NCI-H1417 (cell line): Measurements from ENCODE around the gene SORCS2.

Experiments
- DNase-seq, 3 experiments: peaks; one replicate each; lab custom pipeline; 2025; lab: John Stamatoyannopoulos, UW

Gene SORCS2

DNA sequence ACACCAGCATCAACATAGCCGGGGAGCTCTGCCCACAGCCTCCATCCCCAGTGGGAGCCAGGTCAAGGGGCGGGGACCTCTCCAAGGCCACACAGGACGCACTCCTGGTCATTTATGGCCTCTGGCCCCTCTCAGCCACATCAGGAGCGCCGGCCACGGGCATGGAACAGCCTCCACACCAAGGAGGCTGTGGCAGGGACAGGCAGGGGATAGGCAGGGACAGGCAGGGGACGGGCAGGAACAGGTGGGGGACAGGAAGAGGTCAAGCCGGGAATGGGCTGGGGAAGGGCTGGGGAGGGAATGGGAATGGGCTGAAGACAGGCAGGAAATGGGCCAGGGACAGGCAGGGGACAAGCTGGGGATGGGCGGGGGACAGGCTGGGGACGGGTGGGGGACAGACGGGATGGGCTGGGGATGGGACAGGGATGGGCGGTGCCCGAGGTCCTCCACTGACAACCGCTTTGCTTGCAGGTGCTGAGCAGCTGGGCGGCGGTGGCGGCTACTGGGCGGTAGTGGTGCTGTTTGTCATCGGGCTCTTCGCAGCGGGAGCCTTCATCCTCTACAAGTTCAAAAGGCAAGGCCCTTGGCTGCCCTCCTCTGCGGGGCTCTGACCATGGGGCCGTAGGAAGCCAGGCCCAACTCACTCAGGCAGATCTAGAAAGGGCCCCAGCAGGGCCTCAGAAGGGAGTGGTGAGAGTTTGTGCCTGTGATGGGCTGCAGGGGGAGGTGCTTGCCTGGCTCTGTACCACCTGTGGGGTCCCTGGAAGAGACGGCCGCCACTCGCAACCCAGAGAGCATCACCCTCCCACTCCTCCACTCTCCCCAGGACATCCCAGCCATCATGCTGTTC, 541.7 kb downstream of the SORCS2 start:
- no peak for DNase-seq

DNA sequence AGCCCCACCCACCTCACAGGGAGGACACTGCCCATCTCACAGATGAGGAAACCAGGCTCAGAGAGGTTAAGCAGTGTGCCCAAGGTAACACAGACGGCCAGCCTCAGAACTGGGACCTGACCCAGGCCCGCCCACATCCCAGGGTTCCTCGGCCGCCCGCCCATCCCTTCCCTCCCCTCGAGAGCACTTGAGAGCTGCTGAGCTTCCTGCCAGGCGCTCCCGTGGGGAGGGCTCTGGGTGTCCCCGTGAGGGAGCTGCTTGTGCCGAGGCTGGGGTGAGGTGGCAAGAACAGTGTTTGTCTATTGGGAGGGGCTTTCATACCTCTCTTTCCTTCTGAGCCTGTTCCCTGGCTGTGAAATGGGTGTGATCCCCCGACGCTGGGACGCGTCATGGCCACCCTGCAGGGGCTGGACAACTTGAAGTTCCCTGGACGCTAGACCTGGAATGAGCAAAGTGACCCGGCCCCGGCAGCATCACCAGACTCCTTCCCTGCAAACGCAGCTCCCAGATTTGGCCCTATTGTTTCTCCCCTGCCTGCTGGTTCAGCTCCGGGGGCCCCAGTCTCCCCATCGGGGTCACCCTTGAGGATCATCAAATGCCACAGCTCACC, 542.4 kb downstream of the SORCS2 start:
- DNase-seq: no peak

DNA sequence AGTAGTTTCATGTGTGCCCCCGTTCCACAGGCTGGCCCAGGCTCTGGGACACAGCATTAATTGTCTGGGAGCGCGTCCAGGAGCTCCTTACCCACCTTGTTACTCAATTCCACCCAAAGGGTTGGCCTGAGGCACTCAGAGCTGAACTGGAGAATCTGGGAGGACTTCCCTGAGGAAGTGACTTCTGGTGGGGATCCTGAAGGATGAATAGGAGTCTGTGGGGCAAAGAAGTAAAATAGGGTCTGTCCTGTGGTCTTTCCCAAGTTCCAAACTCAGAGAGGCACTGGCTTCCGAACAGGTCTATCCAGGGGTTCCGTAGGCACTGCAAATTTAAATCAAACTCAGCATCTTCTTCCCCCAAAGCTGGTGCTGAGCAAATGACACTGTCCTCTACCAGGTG, 543.1 kb downstream of the SORCS2 start:
- no peak for DNase-seq

GRCh38 chr4:7735961-7736360, 543.6 kb downstream of the SORCS2 start:
- no peak for DNase-seq

- DNase-seq: no peak
Observed at GRCh38 chr4:7736436-7737267, 544.3 kb downstream of the SORCS2 start.

DNA sequence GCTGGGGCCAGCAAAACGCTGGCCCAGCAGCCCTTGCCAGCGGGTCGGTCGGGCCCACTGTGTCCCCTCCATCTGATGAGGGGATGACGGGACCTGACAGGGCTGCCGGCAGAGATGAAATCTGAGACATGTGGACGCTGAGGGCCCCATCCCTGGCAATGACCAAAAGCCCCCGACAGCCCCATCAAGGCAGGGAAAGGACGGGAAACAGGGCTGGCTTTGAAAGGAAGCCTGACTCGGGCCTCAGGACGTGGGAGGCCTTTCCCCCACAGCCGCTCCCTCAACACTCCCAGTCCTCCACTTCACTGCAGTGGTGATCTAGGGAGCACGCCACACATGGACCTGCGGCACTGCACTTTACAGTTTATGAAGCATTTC, 544.9 kb downstream of the SORCS2 start:
- no peak for DNase-seq

GRCh38 chr4:7737752-7738457, 545.6 kb downstream of the SORCS2 start:
- DNase-seq: no peak

- DNase-seq: no peak
Observed at GRCh38 chr4:7738458-7739076, 546.2 kb downstream of the SORCS2 start.

DNA sequence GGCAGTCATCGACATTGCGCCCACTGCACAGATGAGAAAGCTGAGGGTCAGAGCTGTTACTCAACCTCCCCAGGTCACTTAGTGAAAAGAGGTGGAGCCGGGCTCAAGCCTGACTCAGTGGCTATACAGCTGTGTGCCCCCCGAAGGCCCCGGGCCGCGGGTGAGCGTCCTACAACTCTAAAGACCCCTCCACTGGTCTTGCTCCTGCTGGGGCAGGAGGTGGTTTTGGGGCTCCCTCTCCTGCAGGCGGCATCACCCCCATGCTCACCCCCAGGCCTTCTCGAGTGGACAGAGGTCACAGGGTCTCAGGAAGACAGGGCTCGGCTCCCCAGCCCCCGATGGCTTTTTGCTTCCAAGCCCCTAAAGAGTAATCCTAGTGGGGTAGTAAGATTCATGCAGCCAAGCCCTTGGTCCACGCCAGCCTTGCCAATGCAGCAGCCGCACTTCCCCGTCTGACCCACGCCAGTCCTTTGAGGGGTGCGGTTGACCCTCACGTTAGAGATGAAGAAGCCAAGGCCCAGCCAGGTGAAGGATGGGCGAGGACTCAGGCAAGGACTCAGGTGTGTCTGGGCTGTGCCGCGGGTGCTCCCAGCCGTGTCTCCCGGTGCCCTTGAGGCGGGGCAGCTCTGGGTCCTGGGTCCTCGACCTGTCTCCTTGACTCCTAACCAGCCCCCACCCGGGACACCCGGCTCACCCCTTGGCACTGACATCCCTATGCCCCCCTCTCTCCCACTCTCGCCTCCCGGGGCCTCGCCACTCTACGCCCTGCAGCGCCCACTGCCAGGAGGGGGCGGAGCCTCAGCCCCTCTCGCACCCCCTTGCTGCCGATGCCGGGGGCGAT, 547.0 kb downstream of the SORCS2 start:
- DNase-seq: no peak

- no peak for DNase-seq
Observed at GRCh38 chr4:7739918-7740865, 547.9 kb downstream of the SORCS2 start.

GRCh38 chr4:7740866-7741525, 548.7 kb downstream of the SORCS2 start:
- no peak for DNase-seq

- no peak for DNase-seq
Observed at GRCh38 chr4:7741946-7742806, 549.8 kb downstream of the SORCS2 start.

GRCh38 chr4:7742807-7743280, 550.5 kb downstream of the SORCS2 start:
- no peak for DNase-seq

DNA sequence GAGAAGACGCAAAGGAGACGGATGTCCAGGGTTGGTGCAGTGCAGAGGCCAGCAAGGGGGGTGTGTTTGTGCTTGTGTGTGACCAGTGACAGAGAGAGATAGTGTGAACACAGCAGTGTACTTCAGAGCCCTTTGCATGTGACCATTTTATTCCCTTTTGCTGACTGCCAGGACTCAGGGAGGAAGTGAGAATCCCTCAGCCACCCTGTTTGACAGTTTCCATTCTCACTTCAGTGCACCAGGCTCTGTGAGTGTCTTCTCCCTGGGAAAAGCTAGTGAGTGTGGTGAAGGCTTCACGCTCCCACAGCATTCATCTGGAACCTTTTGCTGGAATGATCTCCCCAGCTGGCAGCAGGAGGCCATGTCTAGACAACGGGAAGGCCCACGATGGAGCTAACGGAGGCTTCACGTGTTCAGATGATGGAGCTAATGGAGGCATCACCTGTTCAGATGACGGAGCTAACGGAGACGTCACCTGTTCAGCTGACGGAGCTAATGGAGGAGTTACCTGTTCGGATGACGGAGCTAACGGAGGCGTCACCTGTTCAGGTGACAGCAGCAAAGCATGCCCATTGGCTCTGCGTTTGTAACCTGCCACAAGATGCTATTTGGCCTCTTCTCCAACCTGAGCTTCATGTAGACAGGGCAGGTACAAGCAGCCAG, 551.9 kb downstream of the SORCS2 start:
- no peak for DNase-seq

GRCh38 chr4:7745301-7745885, 553.1 kb downstream of the SORCS2 start:
- DNase-seq: no peak

DNA sequence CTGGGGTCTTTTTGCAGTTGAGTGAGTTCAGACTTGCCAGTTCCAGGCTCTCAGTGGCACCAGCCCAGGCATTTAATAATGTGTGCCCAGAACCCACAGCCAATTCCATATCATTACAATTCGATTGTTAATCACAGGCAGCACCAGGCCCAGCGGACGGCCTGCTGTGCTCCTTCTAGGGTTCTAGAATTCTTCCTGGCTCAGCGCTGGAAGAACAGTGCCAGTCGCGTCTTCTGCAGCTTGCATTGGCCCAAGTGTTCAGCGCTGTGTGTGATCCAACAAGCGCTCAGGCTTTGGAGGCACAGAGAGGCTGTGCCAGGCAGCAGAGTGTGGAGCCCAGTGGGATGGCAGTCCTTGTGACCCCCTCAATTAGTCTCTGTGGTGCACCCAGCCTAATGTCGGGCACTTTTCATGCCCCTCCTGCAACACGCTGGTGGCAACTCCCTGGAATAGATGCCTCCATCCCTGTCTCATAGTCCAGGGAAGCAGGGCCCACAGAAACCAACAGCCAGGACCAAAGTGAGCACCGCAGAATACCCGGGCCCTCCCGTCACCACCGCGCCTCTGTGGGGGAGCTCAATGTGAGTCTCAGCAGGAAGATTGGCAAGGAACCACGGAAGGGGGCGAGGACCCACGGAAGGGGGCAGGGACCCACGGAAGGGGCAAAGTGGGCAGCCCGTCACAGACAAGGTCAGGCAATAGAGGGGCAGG, 554.2 kb downstream of the SORCS2 start:
- DNase-seq: no peak

DNA sequence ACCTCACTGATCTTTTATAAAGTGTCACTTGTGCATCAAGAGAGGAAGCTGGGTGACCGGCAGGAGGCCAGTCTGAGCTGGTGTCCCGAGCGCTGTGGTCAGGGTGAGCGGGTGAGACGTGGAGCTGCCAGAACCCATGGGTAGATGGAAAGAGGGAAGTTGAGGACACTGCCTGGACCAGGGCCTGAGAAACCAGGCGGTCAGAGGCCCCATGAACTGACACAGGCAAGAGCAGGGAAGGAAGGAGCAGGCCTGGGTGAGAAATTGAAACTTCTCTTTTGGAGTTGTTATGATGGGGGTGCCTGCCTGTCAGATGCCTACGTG, 554.7 kb downstream of the SORCS2 start:
- no peak for DNase-seq
